HG03159 (cell line): ENCODE measurements around the gene ADCY10.
"Not testable (repeated sequence)": the region's sequence is repeated elsewhere in the genome, so short reads cannot be mapped to it uniquely, and the experiment has no call there.

Experiments used
- ATAC-seq: cut with Tn5 transposase; IDR thresholded peaks from one replicate; pipeline ENCODE4 v1.9.1; 2021; ENCODE audit warnings: mild to moderate bottlenecking, moderate library complexity; ENCODE audit not compliant: unreplicated experiment

The ADCY10 gene

DNA sequence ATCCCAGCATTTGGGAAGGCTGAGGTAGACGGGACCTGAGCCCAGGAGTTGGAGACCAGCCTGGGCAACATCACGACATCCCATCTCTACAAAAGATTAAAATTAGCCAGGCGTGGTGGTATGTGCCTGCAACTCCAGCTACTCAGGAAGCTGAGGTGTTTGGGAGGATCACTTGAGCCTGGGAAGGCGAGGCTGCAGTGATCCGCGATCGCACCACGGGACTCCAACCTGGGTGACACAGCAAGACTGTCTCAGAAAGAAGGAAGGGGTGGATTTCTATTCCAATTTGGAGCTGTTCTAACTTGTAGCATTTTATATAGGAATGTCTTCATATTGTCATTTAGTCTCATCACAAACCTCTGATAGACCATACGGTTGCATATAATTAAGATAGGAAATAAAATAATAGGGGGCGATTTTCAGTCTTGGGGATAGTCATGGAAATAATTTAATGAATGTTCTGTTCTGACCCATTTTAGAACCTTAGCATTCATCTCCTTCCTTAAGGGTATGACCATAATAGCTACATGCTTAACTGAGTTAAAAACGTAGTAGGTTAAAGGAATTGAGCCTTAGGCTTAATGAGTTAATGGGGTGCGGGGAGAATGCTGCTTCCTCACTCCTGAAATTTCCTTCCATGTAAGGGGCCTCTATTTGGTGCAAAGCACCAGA lies 93.1 kb downstream of the ADCY10 start:
- no peak for ATAC-seq

DNA sequence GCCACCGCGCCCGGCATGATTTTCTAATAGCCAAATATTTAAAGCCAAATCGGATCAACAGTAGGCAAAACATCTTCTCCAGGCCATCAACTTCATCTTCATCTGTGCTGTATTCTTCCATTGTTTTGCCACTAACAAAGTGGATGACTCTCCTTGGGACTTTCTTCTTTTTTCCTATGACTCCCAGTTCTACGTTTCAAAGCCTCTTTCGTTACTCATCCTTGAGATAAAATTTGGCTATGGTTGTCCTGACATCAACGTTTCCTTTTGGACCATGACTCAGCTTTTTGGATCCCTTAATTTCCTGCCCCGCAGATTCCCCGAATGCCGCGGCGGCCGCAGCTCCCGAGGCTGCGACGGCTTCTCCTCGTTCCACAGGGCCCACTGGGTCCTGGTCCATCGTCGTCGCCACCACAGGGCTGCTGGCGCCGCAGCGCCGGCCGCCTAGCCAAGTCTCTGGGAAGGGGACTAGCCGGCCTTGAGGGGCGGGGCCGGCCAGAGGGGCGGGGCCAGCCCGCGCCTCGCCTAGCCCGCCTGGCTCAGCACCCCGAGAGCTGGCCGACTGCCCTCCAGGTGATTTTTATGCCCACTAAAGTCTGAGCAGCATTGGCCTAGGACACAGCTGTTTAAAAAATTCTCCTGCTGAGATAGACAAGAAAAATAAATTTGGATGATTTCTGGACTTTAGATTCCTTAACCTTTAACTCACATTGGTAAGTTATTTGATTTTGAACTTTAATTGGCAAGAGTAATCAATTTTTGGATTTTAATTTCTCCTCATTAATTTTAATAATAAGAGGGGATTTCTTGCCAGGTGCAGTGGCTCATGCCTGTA lies 93.9 kb downstream of the ADCY10 start:
- peak; percentile 62 for ATAC-seq

DNA sequence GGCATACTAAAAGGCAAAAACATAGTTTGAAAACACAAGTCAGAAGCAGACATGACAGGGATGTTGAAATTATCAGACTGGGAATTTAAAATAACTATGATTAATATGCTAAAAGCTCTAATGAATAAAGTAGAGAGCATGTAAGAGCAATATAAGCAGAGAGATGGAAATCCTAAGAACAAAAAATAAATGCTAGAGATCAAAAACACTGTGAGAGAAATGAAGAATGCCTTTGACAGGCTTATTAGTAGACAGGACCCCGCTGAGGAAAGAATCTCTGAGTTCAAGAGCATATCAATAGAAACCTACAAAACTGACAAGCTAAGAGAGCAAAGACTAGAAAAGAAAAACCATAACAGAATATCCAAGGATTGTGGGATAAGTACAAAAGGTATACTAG lies 98.3 kb downstream of the ADCY10 start:
- no peak for ATAC-seq

DNA sequence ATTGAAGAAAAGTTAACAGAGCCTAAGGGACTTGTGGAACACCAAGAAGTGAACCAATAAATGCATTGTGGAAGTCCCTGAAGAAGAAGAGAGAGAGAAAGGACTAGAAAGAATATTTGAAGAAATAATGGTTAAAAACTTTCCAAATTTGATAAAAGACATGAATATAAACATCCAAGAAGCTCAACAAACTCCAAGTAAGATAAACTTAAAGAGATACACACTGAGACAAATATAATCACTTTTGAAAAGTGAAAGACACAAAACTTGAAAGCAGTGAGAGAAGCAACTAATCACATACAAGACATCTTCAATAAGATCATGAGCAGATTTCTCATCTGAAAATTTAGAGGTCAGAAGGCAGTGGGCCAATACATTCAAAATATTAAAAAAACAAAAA lies 101.0 kb downstream of the ADCY10 start:
- no peak for ATAC-seq

DNA sequence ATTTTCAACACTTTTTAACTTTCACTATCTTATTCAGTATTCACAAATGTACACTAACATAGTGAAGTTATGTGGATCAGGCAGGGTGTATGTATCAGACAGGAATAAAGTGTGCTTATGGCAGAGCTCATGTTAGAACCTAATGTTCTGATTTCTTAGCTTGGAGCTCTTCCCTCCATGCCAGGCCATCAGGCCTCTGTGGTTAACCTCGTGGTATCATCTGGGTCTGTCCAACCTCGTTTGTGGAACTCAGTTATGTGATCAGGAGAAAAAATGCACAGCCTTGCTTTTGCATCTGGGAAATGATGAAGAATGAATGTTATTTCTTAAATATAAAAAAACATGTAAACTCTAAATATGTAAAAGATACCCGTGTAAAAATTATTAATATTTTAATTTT lies 105.2 kb downstream of the ADCY10 start:
- ATAC-seq, result no peak

DNA sequence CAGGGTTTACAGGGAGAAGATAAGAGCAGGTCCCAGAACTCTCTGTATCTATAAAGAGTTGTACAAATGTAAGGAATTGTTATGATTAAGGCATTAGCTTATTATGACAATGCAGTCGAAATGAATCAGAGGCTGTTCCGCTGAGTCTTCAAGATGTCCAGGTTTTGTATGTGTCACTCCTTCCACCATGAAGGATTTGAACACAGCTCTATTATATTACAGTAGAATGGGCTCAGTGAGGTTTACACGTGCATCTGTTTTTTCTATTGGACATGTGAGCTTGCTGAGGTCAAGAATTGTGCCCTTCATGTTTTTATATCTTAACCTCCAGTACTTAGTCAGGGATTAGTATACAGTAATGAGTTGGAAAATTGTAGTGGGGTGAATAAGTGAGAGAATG lies 105.8 kb downstream of the ADCY10 start:
- no peak for ATAC-seq

DNA sequence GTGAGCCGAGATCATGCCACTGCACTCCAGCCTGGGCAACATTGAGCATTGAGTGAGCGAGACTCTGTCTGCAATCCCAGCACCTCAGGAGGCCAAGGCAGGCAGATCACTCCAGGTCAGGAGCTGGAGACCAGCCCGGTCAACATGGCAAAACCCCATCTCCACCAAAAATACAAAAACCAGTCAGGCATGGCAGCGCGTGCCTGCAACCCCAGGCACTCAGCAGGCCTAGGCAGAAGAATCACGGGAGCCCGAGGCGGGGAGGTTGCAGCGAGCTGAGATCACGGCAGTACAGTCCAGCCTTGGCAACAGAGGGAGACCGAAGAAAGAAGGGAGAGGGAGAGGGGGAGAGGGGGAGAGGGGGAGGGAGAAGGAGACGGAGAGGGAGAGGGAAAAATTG lies 107.3 kb downstream of the ADCY10 start:
- ATAC-seq, result not testable (repeated sequence)

DNA sequence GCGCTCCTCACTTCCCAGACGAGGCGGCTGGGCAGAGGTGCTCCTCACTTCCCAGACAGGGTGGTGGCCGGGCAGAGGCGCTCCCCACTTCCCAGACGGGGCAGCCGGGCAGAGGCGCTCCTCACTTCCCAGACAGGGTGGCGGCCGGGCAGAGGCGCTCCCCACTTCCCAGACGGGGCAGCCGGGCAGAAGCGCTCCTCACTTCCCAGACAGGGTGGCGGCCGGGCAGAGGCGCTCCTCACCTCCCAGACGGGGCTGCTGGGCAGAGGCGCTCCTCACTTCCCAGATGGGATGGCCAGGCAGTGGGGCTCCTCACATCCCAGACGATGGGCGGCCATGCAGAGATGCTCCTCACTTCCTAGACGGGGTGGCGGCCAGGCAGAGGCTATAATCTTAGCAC lies 107.7 kb downstream of the ADCY10 start:
- ATAC-seq, result not testable (repeated sequence)

DNA sequence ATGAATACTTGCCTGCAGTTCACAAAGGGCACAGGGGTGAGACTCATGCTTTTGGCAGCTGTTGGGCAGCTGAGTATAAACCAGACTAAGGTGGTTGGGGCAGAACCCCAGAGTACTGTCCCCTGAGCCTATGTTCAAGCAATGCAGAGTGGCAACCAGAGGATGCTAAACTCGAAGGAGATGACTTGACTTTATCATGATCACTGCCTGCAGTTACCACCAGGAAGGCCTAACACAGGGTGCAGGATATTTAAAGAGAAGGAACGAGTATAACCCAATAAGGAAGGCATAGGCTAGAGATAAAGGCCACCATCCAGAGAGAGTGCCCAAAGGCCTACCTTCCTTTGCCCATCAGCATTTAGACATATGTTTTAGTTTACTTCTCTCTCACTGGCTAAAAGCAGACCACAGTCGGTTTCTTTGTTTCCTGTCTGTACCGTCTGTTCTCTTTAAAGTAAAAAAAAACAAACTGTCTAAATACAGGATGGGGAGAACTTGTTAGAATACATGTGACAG lies 108.8 kb downstream of the ADCY10 start:
- no peak for ATAC-seq

DNA sequence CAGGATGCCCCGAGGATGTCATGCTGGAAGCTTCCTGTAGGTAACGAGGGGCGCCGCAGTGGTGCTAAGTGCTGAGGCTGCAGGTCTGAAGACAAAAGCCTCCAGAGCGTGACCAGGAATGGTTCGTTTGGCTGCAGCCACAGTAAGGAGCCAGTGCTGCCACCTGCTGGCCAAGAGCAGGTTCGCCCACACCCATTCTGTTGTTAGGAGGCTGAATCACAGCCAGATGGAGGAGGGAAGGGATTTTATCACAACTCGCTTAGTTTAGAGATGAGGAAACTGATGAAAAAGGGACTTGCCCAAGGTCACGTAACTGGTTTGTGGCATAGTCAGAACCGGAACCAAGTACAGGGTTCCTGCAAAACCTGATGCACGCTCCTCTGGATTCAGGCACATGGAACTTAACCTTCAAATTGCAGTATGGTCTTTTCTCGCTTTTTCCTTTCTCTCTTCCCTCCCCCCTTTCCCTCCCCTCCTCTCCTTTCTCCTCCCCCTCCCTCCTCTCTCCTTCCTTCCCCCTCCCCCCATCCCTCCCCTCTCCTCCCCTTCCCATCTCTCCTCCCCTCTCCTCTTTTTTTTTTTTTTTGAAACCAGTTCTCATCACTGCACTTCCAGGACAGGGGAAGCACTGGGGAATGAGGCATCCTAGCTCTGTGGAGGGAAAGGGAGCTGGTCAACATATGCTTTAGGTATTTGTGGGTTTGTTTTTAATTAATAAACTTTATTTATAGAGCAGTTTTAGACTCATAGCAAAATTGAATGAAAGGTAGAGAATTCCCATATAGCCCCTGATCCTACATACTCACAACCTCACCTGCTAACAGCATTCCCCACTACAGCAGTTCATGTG lies 110.4 kb downstream of the ADCY10 start:
- peak; percentile 92 for ATAC-seq

DNA sequence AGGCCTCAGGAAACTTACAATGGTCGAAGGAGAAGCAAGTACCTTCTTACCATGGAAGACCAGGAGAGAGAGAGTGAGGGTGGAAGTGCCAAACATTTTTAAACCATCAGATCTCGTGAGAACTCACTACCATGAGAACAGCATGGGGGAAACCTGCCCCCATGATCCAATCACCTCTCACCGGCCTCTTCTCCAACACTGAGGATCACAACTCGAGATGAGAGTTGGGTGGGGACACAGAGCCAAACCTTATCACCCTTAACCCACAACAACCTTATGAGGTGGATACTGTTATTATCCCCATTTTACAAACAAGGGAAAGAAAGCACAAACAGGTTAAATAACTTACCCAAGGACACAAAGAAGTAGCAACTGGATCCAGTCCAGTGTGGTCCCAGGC lies 111.7 kb downstream of the ADCY10 start:
- no peak for ATAC-seq

DNA sequence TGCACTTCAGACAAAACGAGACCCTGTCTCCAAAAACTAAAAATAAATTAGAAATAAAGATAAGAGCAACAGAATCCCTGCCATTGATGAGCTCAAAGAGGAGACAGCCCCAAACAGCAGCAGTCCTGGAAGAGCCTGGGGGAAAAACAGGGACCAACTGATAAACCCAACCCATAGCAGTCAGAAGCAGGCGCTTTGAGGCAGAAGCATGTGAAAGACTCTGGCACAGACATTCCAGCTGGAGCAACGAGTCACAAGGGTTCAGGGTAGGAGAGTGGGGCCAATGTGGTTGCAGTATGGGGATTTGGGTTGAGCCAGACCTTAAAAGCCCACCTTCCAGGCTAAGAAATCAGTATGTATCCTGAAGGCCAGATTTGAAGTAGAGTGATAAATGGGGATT lies 113.7 kb downstream of the ADCY10 start:
- no peak for ATAC-seq

DNA sequence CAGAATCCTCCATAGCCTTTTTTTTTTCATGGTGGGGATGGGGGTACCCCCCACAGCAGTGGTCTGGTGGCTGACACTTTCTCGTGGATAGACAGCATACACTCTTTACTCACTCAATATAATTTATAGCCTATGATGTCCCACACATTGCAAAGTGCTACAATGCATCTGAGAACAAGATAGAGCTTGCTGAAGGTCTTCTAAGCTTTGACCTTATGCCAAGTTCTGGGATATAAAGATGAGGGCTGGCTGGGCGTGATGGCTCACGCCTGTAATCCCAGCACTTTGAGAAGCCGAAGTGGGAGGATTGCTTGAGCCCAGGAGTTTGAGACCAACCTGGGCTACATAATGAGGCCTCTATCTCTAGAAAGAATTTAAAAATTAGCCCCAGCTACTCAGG lies 114.2 kb downstream of the ADCY10 start:
- ATAC-seq, result no peak

DNA sequence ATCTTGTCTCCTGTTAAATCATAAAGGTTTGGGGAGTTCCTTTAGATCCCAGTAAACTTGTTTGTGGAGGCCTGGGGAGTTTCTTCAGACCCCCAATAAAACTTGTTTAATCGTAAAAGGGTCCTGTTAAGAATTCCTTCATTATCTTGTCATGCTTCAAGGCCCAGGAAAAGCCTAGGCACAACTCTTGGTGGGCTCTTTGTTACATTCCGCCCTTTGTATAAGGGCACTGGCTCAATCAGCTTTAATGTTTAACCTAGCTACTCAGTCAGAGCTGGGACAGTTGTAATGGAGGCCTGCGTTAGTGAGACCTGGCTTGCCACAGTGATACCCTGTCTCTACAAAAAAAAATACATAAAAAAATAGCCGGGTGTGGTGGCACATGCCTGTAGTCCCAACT lies 115.0 kb downstream of the ADCY10 start:
- ATAC-seq, result no peak

DNA sequence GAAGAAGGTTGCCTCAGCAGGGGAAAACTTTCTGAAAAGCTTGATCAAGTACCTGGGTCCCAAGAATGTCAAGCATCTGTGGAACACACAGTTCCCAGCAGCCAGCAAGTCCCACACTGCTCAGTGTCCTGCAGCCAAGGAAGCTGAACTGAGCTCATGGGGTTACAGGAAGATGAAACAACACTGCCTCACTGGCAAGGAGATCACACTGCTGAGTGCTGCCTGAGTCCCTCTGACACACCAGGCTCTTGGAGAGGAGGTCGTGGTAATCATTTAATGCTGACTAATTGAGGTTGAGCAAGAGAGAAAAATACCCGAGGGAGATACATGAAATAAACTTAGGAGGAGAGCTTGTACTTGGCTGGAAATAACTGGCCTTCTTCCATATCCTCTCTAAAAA lies 116.9 kb downstream of the ADCY10 start:
- no peak for ATAC-seq

DNA sequence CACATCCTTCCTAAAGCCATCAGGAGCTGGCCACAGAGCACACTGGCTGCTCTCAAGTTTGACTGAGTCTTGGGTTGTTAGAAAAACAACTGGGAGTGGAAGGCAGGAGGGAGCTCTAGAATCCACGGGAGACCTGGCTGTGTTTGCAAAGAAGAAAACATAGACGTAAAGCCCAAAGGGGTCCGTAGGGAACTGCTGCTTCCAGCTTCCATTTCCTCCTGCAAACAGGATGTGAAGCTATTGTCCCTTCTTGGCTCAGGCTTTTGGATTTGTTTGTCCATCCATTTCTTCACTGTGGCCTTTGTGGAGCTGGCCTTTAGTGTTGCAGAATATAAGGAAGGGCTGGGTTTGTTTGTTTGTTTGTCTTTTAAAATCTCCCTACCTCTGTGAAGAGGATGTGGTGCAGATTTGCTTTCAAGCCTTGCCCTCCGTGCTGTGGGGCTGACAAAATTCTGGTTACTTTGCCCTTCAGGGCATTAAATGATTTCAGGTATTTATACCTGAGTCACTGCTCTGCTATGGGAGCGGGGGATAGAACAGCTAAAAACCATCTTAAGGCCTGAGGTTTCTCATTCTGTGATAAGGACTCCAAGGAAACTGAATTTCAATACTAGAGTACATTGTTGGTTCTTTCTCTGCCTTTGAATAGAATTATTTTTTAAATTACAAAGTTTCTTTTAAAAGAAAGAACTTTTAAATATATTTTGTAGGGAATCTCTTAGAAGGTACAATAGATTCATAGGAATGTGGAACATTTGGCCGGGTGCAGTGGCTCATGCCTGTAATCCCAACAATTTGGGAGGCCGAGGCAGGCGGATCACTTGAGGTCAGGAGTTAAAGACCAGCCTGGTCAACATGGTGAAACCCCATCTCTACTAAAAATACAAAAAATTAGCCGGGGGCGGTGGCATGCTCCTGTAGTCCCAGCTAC lies 117.9 kb downstream of the ADCY10 start:
- no peak for ATAC-seq

DNA sequence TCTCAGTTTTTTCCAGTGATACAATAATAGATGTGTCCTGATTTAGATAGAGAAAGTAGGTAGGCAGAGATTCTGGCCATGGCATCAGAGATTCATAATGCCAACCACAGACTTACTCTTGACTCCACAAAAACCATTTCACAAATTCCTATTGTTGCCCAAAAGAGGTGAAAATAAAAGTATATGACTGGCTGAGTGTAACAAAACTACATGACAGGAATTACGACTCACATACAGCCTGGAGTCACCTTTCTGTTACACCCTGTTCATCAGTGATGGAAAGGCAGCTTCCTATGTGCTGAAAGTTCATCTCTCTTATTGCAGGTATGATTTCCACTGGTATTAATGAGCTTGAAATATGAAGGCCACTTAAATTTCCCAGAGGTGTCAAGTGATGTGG lies 119.9 kb downstream of the ADCY10 start:
- no peak for ATAC-seq

DNA sequence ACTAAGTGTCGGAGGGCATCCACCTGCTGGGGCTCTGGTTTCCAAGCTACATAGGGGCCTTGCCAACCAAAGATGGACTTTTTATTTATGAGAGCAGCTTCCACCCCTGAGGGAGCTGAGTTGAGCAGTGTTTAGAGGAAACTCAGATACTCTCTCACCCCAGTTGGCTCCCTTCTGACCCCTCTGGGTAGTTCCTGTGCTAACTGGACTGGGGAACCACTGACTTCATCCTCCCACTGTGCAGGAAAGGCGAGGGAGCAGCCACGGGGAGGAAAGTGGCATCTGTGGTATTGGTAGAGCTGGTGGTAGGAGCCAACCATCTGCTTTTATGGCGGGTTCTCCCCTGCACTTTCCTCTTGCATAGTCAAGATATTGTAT lies 121.8 kb downstream of the ADCY10 start:
- no peak for ATAC-seq

DNA sequence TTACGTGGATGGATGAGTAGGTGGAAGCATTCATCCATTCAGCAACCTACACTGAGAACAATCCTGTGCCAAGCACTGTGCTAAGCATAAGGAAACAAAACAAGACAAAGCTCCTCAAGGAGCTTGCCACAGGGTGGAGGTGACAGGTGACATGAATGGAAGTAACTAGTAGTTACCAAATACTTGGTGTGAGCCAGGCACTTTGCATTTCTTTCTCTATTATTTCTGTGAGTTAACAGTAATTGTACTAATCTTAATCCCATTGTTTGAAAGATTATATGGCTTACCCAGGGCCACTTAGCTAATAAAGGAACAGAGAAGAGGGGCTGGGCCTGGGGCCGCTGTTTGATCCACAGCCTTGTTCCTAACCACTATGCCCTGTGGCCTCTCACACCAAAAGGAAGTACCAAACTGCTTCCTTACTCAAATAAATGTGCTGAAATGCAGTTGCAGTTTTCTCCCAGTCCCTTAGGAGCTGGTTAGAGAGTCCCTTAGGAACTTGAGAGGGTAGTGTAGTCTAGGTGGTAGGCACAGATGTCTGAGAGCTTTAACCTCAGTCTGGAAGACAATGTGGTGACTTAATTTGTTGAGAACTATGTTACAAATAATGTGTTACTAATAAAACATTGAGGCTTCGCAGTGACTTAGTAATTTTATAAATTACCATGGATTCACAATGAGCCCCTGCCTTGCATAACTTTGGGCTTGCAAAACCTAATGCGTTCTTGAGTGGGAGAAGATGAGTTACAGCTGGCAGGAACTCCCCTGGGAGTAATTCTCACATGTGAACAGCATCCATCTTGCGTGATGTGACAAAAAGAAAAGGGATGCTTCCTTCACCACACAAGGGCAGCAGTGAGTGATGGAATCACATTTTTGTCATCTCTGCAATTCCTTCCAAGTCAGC lies 122.4 kb downstream of the ADCY10 start:
- no peak for ATAC-seq
